ENCODE results near the gene DARS1.

Gene DARS1

DNA sequence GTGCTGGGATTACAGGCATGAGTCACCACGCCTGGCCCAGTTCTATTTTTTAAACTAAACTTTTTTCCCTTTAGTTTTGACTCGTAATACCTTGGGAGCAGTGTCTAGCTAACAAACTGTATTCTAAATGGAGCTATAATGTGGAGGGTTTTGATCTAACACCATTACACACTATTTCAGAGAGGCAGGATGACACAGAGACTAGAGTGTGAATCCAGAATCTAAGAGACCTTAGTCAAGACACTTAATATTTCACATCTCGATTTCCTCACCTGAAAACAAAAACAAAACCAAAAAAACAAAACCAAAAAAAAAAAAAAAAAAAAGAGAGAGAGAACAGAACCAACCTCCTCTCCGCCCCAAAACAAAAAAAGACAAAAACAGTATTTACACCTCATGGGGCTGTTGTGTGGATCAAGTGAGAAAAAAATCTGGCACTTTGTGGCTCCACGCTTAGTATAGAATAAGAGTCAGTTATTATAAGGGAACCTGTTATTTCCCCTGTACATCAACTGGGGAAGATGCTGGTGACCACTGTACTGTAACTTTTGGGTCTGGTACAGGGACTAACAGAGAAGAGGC is 31.3 kb downstream of the DARS1 start:
- H2AFZ ChIP-seq (ENCODE audit: low read length), result no peak overlapping the region
- H3K36me3 ChIP-seq (ENCODE audit: insufficient read depth, low read length), result peaks cover 76% of the 10 kb centered on the region
- H3F3A ChIP-seq (ENCODE audit: insufficient read depth, low read length), result no peaks in the 10 kb centered on the region
- H3K79me2 ChIP-seq (ENCODE audit: insufficient read depth, low read length), result peaks cover 54% of the 10 kb centered on the region
- H3K27ac ChIP-seq (ENCODE audit: low read depth, low read length, poor library complexity, severe bottlenecking), result no peak overlapping the region
- no peak overlapping the region for H3K4me3 ChIP-seq (ENCODE audit: low read depth, low read length, poor library complexity, severe bottlenecking)
- no peaks in the 10 kb centered on the region for H4K20me1 ChIP-seq (ENCODE audit: insufficient read depth, low read length)
- H3K9me2 ChIP-seq (ENCODE audit: low read depth, low read length), result no peaks in the 10 kb centered on the region
- no peaks in the 10 kb centered on the region for H3K27me3 ChIP-seq (ENCODE audit: insufficient read depth, low read length)
- no peak overlapping the region for H3K4me2 ChIP-seq (ENCODE audit: low read length)
- no peak overlapping the region for H3K9ac ChIP-seq (ENCODE audit: low read length)
- no peak for TF ChIP-seq EZH2 (IDR thresholded peaks at IDR 0.05; ENCODE audit: borderline replicate concordance, low read length)
- TF ChIP-seq, protein P1, sequence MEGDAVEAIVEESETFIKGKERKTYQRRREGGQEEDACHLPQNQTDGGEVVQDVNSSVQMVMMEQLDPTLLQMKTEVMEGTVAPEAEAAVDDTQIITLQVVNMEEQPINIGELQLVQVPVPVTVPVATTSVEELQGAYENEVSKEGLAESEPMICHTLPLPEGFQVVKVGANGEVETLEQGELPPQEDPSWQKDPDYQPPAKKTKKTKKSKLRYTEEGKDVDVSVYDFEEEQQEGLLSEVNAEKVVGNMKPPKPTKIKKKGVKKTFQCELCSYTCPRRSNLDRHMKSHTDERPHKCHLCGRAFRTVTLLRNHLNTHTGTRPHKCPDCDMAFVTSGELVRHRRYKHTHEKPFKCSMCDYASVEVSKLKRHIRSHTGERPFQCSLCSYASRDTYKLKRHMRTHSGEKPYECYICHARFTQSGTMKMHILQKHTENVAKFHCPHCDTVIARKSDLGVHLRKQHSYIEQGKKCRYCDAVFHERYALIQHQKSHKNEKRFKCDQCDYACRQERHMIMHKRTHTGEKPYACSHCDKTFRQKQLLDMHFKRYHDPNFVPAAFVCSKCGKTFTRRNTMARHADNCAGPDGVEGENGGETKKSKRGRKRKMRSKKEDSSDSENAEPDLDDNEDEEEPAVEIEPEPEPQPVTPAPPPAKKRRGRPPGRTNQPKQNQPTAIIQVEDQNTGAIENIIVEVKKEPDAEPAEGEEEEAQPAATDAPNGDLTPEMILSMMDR (IDR thresholded peaks at IDR 0.05; ENCODE audit: low read length), result no peak
- no peaks in the 10 kb centered on the region for H3K9me3 ChIP-seq (ENCODE audit: low read length)
- peaks cover 4% of the 10 kb centered on the region for H3K4me1 ChIP-seq (ENCODE audit: insufficient read depth, low read length, severe bottlenecking)

DNA sequence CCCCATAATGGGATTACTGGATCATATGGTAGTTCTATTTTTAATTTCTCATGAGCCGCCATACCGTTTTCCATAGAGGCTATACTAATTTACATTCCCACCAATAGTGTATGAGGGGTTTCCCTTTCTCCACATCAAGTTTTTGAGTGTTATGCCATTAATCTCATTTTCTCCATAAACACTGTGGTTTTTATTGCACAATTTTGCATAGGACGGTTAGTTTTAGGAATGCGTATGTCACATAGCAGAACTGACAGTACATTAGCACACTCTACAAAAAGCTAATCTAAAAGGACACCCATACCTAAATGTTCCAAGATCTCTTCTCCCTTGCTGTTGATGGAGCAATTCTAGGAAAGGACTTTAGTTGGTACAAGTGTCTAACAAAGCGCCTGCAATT is 32.5 kb downstream of the DARS1 start:
- H3K79me2 ChIP-seq (ENCODE audit: insufficient read depth, low read length), result peaks cover 46% of the 10 kb centered on the region
- H3K9me2 ChIP-seq (ENCODE audit: low read depth, low read length), result no peaks in the 10 kb centered on the region
- H3K9ac ChIP-seq (ENCODE audit: low read length), result no peak overlapping the region
- H3K4me1 ChIP-seq (ENCODE audit: insufficient read depth, low read length, severe bottlenecking), result peaks cover 4% of the 10 kb centered on the region
- no peak overlapping the region for H3K4me3 ChIP-seq (ENCODE audit: low read depth, low read length, poor library complexity, severe bottlenecking)
- H3K9me3 ChIP-seq (ENCODE audit: low read length), result no peaks in the 10 kb centered on the region
- no peaks in the 10 kb centered on the region for H3K27me3 ChIP-seq (ENCODE audit: insufficient read depth, low read length)
- no peak for TF ChIP-seq EZH2 (IDR thresholded peaks at IDR 0.05; ENCODE audit: borderline replicate concordance, low read length)
- TF ChIP-seq, protein P1 (IDR thresholded peaks at IDR 0.05; ENCODE audit: low read length), result no peak
- H3K36me3 ChIP-seq (ENCODE audit: insufficient read depth, low read length), result peaks cover 70% of the 10 kb centered on the region
- no peak overlapping the region for H2AFZ ChIP-seq (ENCODE audit: low read length)
- H3K27ac ChIP-seq (ENCODE audit: low read depth, low read length, poor library complexity, severe bottlenecking), result no peak overlapping the region
- no peaks in the 10 kb centered on the region for H3F3A ChIP-seq (ENCODE audit: insufficient read depth, low read length)
- H3K4me2 ChIP-seq (ENCODE audit: low read length), result no peak overlapping the region
- no peaks in the 10 kb centered on the region for H4K20me1 ChIP-seq (ENCODE audit: insufficient read depth, low read length)

DNA sequence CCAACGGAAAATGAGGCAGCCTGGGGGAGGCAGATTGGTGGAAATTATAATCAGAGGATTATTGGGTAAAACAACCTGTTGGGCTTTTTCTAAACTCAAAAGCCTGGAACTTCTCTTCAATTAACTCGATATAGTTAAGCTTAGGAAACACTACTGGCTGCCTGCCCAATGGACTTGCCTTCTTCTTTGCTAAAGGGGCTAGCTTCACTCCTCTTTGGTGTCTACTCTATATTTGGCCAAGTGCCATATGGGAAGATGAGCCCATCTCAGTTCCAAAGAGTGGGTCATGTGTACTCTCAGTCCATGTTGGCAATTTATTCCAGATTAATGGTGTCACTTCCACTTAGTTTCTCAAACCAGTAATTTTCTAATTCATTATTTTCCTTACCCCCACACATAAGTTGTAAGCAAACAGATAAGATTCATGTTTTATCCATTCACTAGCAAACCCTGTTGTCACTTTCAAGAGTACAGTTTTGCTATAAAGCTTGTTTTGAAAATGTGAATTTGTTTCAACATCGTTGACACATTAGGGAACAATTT is 34.3 kb downstream of the DARS1 start:
- Histone ChIP-seq H3K9ac (ENCODE audit: low read length) (no peak overlapping the region), H3K4me3 (ENCODE audit: low read depth, low read length, poor library complexity, severe bottlenecking) (no peak overlapping the region), H2AFZ (ENCODE audit: low read length) (no peak overlapping the region), H3F3A (ENCODE audit: insufficient read depth, low read length) (no peaks in the 10 kb centered on the region), H3K27me3 (ENCODE audit: insufficient read depth, low read length) (no peaks in the 10 kb centered on the region), H3K27ac (ENCODE audit: low read depth, low read length, poor library complexity, severe bottlenecking) (no peak overlapping the region), H3K9me3 (ENCODE audit: low read length) (no peaks in the 10 kb centered on the region), H3K9me2 (ENCODE audit: low read depth, low read length) (no peaks in the 10 kb centered on the region), H3K4me1 (ENCODE audit: insufficient read depth, low read length, severe bottlenecking) (peaks cover 4% of the 10 kb centered on the region), H3K79me2 (ENCODE audit: insufficient read depth, low read length) (peaks cover 48% of the 10 kb centered on the region), H3K4me2 (ENCODE audit: low read length) (no peak overlapping the region), H4K20me1 (ENCODE audit: insufficient read depth, low read length) (no peaks in the 10 kb centered on the region), H3K36me3 (ENCODE audit: insufficient read depth, low read length) (peaks cover 72% of the 10 kb centered on the region)
- no peak for TF ChIP-seq EZH2 (IDR thresholded peaks at IDR 0.05; ENCODE audit: borderline replicate concordance, low read length)
- TF ChIP-seq, protein P1 (IDR thresholded peaks at IDR 0.05; ENCODE audit: low read length), result no peak
